Endodermal cell (in vitro differentiated cells): ENCODE measurements around the gene ASTN2. TPM values are rescaled to one million over a fixed set of nuclear protein-coding genes. Genes with fewer than 3 reads are reported as not detected.

Experiments used
- DNase-seq: peaks from one replicate; pipeline ENCODE4 v3.0.0-alpha.2; 2017
- H3K27ac ChIP-seq: 2 replicates; pipeline ENCODE4 v1.5.1; 2013; ENCODE audit warnings: mild to moderate bottlenecking, low read depth, low read length, moderate library complexity
- H3K27me3 ChIP-seq: 2 replicates; pipeline ENCODE4 v1.6.1; 2013; ENCODE audit warnings: mild to moderate bottlenecking, low read length, moderate library complexity; ENCODE audit not compliant: insufficient read depth, control insufficient read depth, poor library complexity, severe bottlenecking
- H3K36me3 ChIP-seq: 2 replicates; pipeline ENCODE4 v1.7.0; 2013; ENCODE audit warnings: mild to moderate bottlenecking, low read length, moderate library complexity; ENCODE audit not compliant: control insufficient read depth, insufficient read depth
- H3K4me1 ChIP-seq: one replicate; pipeline ENCODE4 v1.7.0; 2013; ENCODE audit warnings: low read length; ENCODE audit not compliant: control insufficient read depth, insufficient read depth
- H3K4me3 ChIP-seq: 2 replicates; pipeline ENCODE4 v1.5.1; 2013; ENCODE audit warnings: mild to moderate bottlenecking, low read length, moderate library complexity
- H3K9ac ChIP-seq: 2 replicates; pipeline ENCODE4 v1.6.1; 2013; ENCODE audit warnings: mild to moderate bottlenecking, low read length, moderate library complexity; ENCODE audit not compliant: poor library complexity, severe bottlenecking; ENCODE audit errors: extremely low read depth
- H3K9me3 ChIP-seq: 2 replicates; pipeline ENCODE4 v1.6.1; 2013; ENCODE audit warnings: mild to moderate bottlenecking, low read length, moderate library complexity; ENCODE audit not compliant: control insufficient read depth
- H3K27ac Mint-ChIP-seq: 2 replicates; pipeline ENCODE4 v1.8.0; 2020; ENCODE audit warnings: mixed read lengths
- H3K27me3 Mint-ChIP-seq: 2 replicates; pipeline ENCODE4 v1.8.0; 2021; ENCODE audit warnings: mild to moderate bottlenecking, mixed read lengths; ENCODE audit not compliant: insufficient read depth
- H3K36me3 Mint-ChIP-seq: 2 replicates; pipeline ENCODE4 v1.8.0; 2020; ENCODE audit warnings: low read depth, mixed read lengths
- H3K4me1 Mint-ChIP-seq: 2 replicates; pipeline ENCODE4 v1.8.0; 2020; ENCODE audit warnings: mixed read lengths
- H3K4me3 Mint-ChIP-seq: 2 replicates; pipeline ENCODE4 v1.8.0; 2020; ENCODE audit warnings: mild to moderate bottlenecking, moderate library complexity, mixed read lengths
- H3K9me3 Mint-ChIP-seq: 2 replicates; pipeline ENCODE4 v1.8.0; 2020; ENCODE audit warnings: mild to moderate bottlenecking, mixed read lengths
- WGBS, 2 experiments: methylation state at CpG; one replicate each; pipeline versions ENCODE4 v1.1.5 to v1.1.7; 2013; ENCODE audit warnings: missing lambda C conversion rate in 2 of 2, mixed read lengths in 1 of 2; ENCODE audit not compliant: insufficient coverage in 1 of 2, insufficient read length in 1 of 2; 5-methylcytosine and 5-hydroxymethylcytosine counted together
- total RNA-seq, 2 donors: library from RNA; stranded (reverse); fragmentation: NEBNext Ultra II Directional in 1 of 2; extraction: Animal tissue kit (Norgen Biotek cat#: 25700) in 1 of 2; gene quantifications; 2 replicates in 1 of 2; 3 replicates in 1 of 2; pipeline ENCODE4 v1.2.1, GENCODE V29; 2021
- TF ChIP-seq, protein P1 (sequence below): fragments of 200-600 bp; sonication (generic); conservative IDR thresholded peaks from 2 replicates; pipeline ENCODE4 v1.5.0; 2021; ENCODE audit warnings: antibody characterized with exemption, mild to moderate bottlenecking

Gene ASTN2
- total RNA-seq, 2 donors from 2014 or later = 8.9 to 10.4 TPM

DNA sequence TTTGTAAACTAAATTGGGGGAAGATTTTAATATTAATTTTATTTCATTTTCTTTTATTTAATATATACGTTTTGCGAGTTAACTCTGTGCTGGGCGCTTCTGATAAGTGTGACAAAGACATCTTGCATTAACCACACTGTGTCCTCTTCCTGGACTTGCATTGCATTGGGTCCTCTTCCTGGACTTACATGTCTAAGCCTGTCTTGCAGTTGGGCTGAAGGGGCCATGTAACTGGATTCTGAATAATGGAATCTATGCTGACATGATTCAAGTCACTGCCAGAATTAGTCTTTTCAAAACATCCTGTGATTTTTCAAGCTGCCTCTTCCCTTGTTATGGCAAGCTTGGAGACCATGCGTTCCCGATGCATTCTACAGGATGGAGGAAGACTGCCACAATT is 605.2 kb downstream of the ASTN2 start:
- Histone ChIP-seq H3K27me3 (peaks cover 10% of the 10 kb centered on the region), H3K9ac (no peak overlapping the region), H3K36me3 (no peaks in the 10 kb centered on the region), H3K4me1 (no peaks in the 10 kb centered on the region), H3K9me3 (no peaks in the 10 kb centered on the region), H3K4me3 (no peak overlapping the region), H3K27ac (no peak overlapping the region)
- Mint-ChIP-seq H3K4me3 (no peak overlapping the region), H3K9me3 (no peaks in the 10 kb centered on the region), H3K4me1 (peaks cover 6% of the 10 kb centered on the region), H3K36me3 (no peaks in the 10 kb centered on the region), H3K27ac (no peak overlapping the region), H3K27me3 (peaks cover 12% of the 10 kb centered on the region)
- 98 to 100% methylated on average over 1 to 5 of the region's 5 CpGs for WGBS, 2 experiments
- no peak for DNase-seq
- TF ChIP-seq, protein P1, sequence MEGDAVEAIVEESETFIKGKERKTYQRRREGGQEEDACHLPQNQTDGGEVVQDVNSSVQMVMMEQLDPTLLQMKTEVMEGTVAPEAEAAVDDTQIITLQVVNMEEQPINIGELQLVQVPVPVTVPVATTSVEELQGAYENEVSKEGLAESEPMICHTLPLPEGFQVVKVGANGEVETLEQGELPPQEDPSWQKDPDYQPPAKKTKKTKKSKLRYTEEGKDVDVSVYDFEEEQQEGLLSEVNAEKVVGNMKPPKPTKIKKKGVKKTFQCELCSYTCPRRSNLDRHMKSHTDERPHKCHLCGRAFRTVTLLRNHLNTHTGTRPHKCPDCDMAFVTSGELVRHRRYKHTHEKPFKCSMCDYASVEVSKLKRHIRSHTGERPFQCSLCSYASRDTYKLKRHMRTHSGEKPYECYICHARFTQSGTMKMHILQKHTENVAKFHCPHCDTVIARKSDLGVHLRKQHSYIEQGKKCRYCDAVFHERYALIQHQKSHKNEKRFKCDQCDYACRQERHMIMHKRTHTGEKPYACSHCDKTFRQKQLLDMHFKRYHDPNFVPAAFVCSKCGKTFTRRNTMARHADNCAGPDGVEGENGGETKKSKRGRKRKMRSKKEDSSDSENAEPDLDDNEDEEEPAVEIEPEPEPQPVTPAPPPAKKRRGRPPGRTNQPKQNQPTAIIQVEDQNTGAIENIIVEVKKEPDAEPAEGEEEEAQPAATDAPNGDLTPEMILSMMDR = no peak

DNA sequence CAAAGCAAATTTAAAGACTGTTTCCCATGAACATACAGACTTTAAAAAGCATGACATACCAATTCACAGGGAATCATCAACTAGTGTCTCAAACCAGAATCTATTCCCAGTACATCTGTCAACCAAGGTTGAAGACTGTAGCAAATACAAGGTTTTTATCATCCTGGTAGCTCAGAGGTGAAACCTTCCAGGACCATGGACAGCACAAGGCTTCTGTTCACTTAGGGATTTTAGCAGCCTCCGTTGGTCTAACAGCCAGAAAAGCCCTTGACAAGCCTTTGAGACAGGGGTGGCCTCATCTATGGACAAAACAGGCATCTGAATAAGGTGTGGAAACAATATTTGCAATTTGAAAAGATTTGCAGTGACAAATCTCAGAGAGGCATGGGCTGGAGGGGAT is 608.8 kb downstream of the ASTN2 start:
- H3K27me3 Mint-ChIP-seq = peaks cover 12% of the 10 kb centered on the region
- TF ChIP-seq, protein P1 = no peak
- H3K36me3 Mint-ChIP-seq = no peaks in the 10 kb centered on the region
- Histone ChIP-seq H3K36me3 (no peaks in the 10 kb centered on the region), H3K27me3 (peaks cover 10% of the 10 kb centered on the region), H3K9me3 (no peaks in the 10 kb centered on the region), H3K4me3 (no peak overlapping the region), H3K4me1 (peaks cover 5% of the 10 kb centered on the region), H3K27ac (no peak overlapping the region), H3K9ac (no peak overlapping the region)
- H3K27ac Mint-ChIP-seq = no peak overlapping the region
- H3K4me1 Mint-ChIP-seq = peaks cover 12% of the 10 kb centered on the region
- DNase-seq = peak; percentile 80
- 9 to 22% methylated on average over 1 of the region's 1 CpG for WGBS, 2 experiments
- H3K4me3 Mint-ChIP-seq = no peak overlapping the region
- peaks cover under 1% of the 10 kb centered on the region for H3K9me3 Mint-ChIP-seq

- 67% methylated on average over 1 of the region's 1 CpG; no CpG with 5 or more reads in 1 of the 2 experiments for WGBS, 2 experiments
- DNase-seq = peak; percentile 79
- no peak overlapping the region for H3K9ac ChIP-seq
- H3K36me3 Mint-ChIP-seq = no peaks in the 10 kb centered on the region
- H3K36me3 ChIP-seq = no peaks in the 10 kb centered on the region
- H3K27me3 ChIP-seq = no peaks in the 10 kb centered on the region
- H3K9me3 ChIP-seq = no peaks in the 10 kb centered on the region
- H3K27ac ChIP-seq = peak overlapping the region; percentile 30
- no peak overlapping the region for H3K4me3 Mint-ChIP-seq
- peaks cover 21% of the 10 kb centered on the region for H3K4me1 ChIP-seq
- no peak overlapping the region for H3K27ac Mint-ChIP-seq
- H3K4me1 Mint-ChIP-seq = peaks cover 37% of the 10 kb centered on the region
- peaks cover 17% of the 10 kb centered on the region for H3K27me3 Mint-ChIP-seq
- peaks cover 2% of the 10 kb centered on the region for H3K9me3 Mint-ChIP-seq
- H3K4me3 ChIP-seq = no peak overlapping the region
- TF ChIP-seq, protein P1 = no peak
These were observed 614.0 kb downstream of the ASTN2 start for GRCh38 chr9:116800885-116801284.
